Activated CD8-positive, alpha-beta memory T cell treated with anti-CD3 and anti-CD28 coated beads, Interleukin-2, amount 10 ng/mL, durations not matched to agents 7 days and 5 days (primary cell): ENCODE data around the gene PTPRG. TPM values are rescaled to one million over a fixed set of nuclear protein-coding genes. Genes with fewer than 3 reads are reported as not detected.

Experiments
- ATAC-seq: fragments of 150-1000 bp; cut with Tn5 transposase; one replicate; pipeline ENCODE4 v1.10.0; 2021; ENCODE audit warnings: moderate library complexity
- CTCF ChIA-PET: fragments of 350-600 bp; sonication (Branson Sonifier 250); formaldehyde crosslinking; loops from one replicate; lab custom pipeline; 2021; ENCODE audit warnings: antibody characterized with exemption; lab: Charles Lee
- DNase-seq: peaks from one replicate; pipeline ENCODE4 v3.0.0-alpha.2; 2020
- H3K27ac Mint-ChIP-seq: one replicate; pipeline ENCODE4 v1.8.0; 2021; ENCODE audit warnings: mild to moderate bottlenecking, mixed read lengths
- H3K27me3 Mint-ChIP-seq: one replicate; pipeline ENCODE4 v1.8.0; 2021; ENCODE audit warnings: mixed read lengths
- H3K36me3 Mint-ChIP-seq: one replicate; pipeline ENCODE4 v1.8.0; 2021; ENCODE audit warnings: mild to moderate bottlenecking, mixed read lengths
- H3K4me1 Mint-ChIP-seq: one replicate; pipeline ENCODE4 v1.8.0; 2021; ENCODE audit warnings: mixed read lengths
- H3K4me3 Mint-ChIP-seq: one replicate; pipeline ENCODE4 v1.8.0; 2021; ENCODE audit warnings: mild to moderate bottlenecking, moderate library complexity, mixed read lengths
- H3K9me3 Mint-ChIP-seq: one replicate; pipeline ENCODE4 v1.8.0; 2022; ENCODE audit warnings: low read depth, mixed read lengths
- total RNA-seq, 2 experiments: library from RNA; stranded (reverse); gene quantifications; one replicate each; pipeline ENCODE4 v1.2.3, GENCODE V29; 2021

The PTPRG gene
- total RNA-seq, 2 experiments from 2014 or later: 0.21 TPM; not detected in 1

GRCh38 chr3:62145086-62145757 lies 583.9 kb downstream of the PTPRG start:
- CTCF ChIA-PET: no interaction called here
- Mint-ChIP-seq H3K27me3 (no peaks in the 10 kb centered on the region), H3K4me3 (no peak overlapping the region), H3K36me3 (no peaks in the 10 kb centered on the region), H3K4me1 (no peaks in the 10 kb centered on the region), H3K27ac (no peak overlapping the region), H3K9me3 (no peaks in the 10 kb centered on the region)
- ATAC-seq (no peak), DNase-seq (no peak)

- Mint-ChIP-seq H3K36me3 (no peaks in the 10 kb centered on the region), H3K27ac (no peak overlapping the region), H3K4me1 (no peaks in the 10 kb centered on the region), H3K4me3 (no peak overlapping the region), H3K9me3 (no peaks in the 10 kb centered on the region), H3K27me3 (no peaks in the 10 kb centered on the region)
- ATAC-seq: no peak
- CTCF ChIA-PET: no interaction called here
- DNase-seq: no peak
These were observed 588.2 kb downstream of the PTPRG start for GRCh38 chr3:62149539-62149938.

GRCh38 chr3:62149962-62150361 lies 588.6 kb downstream of the PTPRG start:
- CTCF ChIA-PET: interaction anchor here (1.3 kb wide), 1 partner anchor 39 kb away, joined by 4 read pairs; no protein-coding TSS in a partner anchor
- Mint-ChIP-seq H3K27ac (no peak overlapping the region), H3K4me3 (no peak overlapping the region), H3K4me1 (no peaks in the 10 kb centered on the region), H3K36me3 (no peaks in the 10 kb centered on the region), H3K27me3 (no peaks in the 10 kb centered on the region), H3K9me3 (no peaks in the 10 kb centered on the region)
- DNase-seq: no peak
- ATAC-seq: no peak

DNA sequence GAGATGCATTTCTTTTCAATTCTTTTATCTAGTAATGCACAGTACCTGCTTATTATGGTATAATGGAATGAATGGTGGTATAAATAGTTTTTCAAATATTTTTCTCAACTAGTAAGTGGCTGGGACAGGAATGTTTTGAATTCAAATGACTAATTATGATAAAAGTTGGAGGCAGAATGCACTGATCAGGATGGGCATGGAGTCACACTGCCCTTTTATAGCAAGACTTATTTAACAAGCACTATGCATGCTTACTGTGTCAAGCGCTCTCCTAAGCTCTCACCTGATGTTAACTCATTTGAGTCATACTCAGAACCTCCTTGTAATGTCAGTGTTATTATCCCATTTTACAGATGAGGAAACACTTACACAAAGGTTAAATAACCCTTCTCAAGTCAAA lies 590.2 kb downstream of the PTPRG start:
- DNase-seq (no peak), ATAC-seq (no peak)
- no peaks in the 10 kb centered on the region for H3K36me3 Mint-ChIP-seq
- no peak overlapping the region for H3K27ac Mint-ChIP-seq
- H3K27me3 Mint-ChIP-seq: no peaks in the 10 kb centered on the region
- no peak overlapping the region for H3K4me3 Mint-ChIP-seq
- CTCF ChIA-PET: no interaction called here
- no peaks in the 10 kb centered on the region for H3K4me1 Mint-ChIP-seq
- H3K9me3 Mint-ChIP-seq: no peaks in the 10 kb centered on the region

DNA sequence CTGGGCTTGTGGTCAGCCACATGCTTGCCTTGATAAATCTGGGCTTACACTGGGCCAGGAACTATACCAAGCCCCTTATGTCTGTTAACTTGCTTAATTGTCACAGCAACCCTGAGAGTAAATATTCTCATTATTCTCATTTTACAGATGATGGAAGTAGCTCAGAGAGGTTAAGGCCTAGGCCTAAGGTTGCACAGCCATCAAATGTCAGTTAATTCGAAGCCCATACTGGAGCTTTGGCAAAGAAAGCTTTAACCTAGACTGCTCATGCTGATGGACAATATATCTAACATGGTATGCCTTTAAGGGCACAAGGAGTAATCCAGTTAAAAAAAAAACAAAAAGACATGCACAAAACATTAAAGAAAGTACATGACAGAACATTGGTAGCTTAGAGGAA lies 591.9 kb downstream of the PTPRG start:
- Mint-ChIP-seq H3K36me3 (no peaks in the 10 kb centered on the region), H3K27me3 (no peaks in the 10 kb centered on the region), H3K4me1 (no peaks in the 10 kb centered on the region), H3K9me3 (no peaks in the 10 kb centered on the region), H3K27ac (no peak overlapping the region), H3K4me3 (no peak overlapping the region)
- ATAC-seq (no peak), DNase-seq (no peak)
- CTCF ChIA-PET: no interaction called here

DNA sequence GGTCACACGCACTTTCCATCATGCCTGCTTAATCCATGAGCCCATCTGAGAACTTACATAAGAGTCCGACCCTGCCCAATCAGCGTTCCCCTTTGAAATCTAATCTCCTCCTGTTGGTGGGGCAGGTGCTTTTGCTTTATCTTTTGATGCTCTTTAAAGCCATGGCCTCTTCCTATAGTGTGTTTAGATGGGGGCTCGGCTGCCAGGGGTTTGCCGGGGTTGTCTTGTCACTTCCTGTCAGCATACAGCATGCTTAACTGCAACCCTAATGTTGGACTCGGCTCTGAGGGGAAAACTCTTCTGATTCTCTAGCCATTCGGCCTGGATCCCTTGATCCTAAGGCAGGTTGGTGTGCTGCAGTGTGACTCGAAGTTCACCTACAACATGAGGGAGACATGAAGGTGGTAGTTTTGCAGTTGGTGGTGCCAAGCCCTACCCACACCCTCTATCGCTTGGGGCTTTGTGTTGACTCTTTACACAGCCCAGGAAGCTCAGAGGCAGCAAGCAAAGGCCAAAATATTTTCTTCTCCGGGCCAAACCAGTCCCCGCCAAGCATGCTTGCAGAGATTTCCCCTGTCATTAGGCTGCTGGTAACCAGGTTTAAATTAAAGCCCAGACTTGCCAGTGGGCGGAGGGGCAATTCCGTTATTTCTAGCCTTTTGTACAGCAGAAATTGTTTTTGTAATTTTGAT lies 593.2 kb downstream of the PTPRG start:
- no peak for DNase-seq
- H3K4me3 Mint-ChIP-seq: no peak overlapping the region
- H3K36me3 Mint-ChIP-seq: no peaks in the 10 kb centered on the region
- CTCF ChIA-PET: no interaction called here
- no peaks in the 10 kb centered on the region for H3K4me1 Mint-ChIP-seq
- no peak overlapping the region for H3K27ac Mint-ChIP-seq
- H3K27me3 Mint-ChIP-seq: no peaks in the 10 kb centered on the region
- no peaks in the 10 kb centered on the region for H3K9me3 Mint-ChIP-seq
- ATAC-seq: no peak

DNA sequence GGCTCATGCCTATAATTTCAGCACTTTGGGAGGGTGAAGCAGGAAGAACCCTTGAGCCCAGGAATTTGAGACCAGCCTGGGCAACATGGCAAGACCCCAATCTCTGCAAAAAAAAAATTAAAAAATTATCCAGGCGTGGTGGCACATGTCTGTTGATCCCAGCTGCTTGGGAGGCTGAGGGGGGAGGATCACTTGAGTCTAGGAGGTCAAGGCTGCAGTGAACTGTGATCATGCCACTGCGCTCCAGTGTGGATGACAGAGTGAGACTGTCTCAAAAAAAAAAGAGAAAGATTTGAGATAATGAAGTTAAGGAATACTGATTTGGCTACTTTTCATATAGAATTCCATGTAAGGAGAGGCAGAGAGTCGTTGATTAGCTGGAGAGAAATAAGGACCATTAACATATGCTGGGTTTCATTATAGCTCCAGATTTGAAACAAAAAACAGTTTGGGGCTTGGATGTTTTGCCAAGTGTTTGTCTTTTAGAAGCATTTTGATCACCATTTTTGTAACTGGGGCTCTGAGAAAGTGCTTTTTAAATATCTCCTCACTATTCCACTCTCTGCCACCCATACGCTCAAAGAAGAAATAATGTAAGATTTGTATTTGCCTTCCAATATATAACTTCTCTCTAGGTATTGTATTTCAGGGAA lies 597.8 kb downstream of the PTPRG start:
- CTCF ChIA-PET: no interaction called here
- Mint-ChIP-seq H3K4me1 (no peaks in the 10 kb centered on the region), H3K9me3 (peaks cover 3% of the 10 kb centered on the region), H3K27me3 (no peaks in the 10 kb centered on the region), H3K36me3 (no peaks in the 10 kb centered on the region), H3K4me3 (no peak overlapping the region), H3K27ac (no peak overlapping the region)
- ATAC-seq (no peak), DNase-seq (no peak)

DNA sequence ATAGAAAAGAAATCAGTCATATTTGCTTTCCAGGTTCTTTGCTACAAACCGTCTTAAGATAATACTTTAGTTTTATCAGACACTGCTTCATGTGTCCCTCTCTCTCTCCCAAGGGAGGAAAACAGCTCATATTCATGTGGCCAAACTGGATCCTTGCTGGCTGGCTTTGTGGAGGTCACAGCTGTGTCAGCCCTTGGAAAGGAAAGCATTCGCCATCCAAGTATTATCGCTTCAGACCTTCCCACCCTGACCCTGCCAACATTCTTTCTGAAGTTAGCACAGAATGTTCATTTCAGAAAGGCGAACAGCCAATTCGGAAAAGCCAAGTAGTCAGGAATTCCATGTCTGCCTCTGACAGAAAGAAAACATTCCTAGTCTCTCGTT lies 598.3 kb downstream of the PTPRG start:
- H3K27me3 Mint-ChIP-seq: no peaks in the 10 kb centered on the region
- DNase-seq (no peak), ATAC-seq (no peak)
- no peaks in the 10 kb centered on the region for H3K36me3 Mint-ChIP-seq
- no peaks in the 10 kb centered on the region for H3K4me1 Mint-ChIP-seq
- CTCF ChIA-PET: no interaction called here
- H3K4me3 Mint-ChIP-seq: no peak overlapping the region
- H3K9me3 Mint-ChIP-seq: peaks cover 3% of the 10 kb centered on the region
- H3K27ac Mint-ChIP-seq: no peak overlapping the region

DNA sequence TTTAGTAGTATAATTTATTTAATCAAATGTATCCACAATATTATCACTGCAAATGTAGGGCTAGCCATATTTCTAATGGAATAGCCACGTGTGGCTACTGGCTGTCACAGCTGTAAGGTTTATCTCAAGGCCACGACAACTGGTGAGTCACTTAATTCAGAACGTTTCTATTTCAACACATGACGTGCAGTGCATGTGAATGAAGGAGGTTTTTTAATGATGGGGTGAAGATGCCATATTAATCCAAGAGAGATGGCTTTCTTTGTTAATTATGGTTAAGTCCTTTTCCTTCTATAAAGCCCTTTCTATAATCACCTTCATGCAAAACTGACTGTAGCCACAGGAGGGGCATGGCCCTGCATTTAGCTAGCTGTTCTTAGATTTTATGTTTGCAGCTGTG lies 600.0 kb downstream of the PTPRG start:
- Mint-ChIP-seq H3K27me3 (no peaks in the 10 kb centered on the region), H3K27ac (no peak overlapping the region), H3K4me1 (no peaks in the 10 kb centered on the region), H3K36me3 (no peaks in the 10 kb centered on the region), H3K4me3 (no peak overlapping the region), H3K9me3 (peaks cover 3% of the 10 kb centered on the region)
- no peak for ATAC-seq
- no peak for DNase-seq
- CTCF ChIA-PET: no interaction called here

- H3K4me3 Mint-ChIP-seq: no peak overlapping the region
- CTCF ChIA-PET: no interaction called here
- no peaks in the 10 kb centered on the region for H3K36me3 Mint-ChIP-seq
These were observed 602.8 kb downstream of the PTPRG start for GRCh38 chr3:62164196-62164595.

DNA sequence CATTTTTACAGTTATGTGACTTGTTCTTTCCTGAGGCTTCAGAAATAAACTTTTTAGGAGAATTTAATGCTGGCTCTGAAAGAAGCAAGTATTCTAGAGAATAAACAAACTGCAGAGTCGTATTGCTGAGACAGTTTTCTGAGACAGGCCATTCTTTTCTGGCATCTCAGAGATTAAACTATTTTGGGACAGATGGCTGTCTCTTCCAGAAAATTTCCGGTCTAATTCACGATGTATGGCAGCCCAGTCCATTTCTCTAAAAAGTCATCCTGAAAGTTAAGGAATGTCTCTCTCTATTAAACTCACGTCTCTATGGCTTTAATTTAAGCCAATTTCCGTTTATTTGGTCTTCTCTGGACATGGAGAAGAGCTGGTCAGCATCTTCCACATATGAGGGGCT lies 603.4 kb downstream of the PTPRG start:
- DNase-seq (no peak), ATAC-seq (no peak)
- CTCF ChIA-PET: no interaction called here
- H3K27ac Mint-ChIP-seq: no peak overlapping the region
- H3K4me1 Mint-ChIP-seq: peaks cover 4% of the 10 kb centered on the region
- no peaks in the 10 kb centered on the region for H3K36me3 Mint-ChIP-seq
- peaks cover 3% of the 10 kb centered on the region for H3K9me3 Mint-ChIP-seq
- H3K27me3 Mint-ChIP-seq: no peaks in the 10 kb centered on the region
- H3K4me3 Mint-ChIP-seq: no peak overlapping the region

More at GRCh38 chr3:62164196-62164595, 602.8 kb downstream of the PTPRG start:
- Mint-ChIP-seq H3K27ac (no peak overlapping the region), H3K4me1 (no peaks in the 10 kb centered on the region), H3K27me3 (no peaks in the 10 kb centered on the region), H3K9me3 (peaks cover 3% of the 10 kb centered on the region)
- DNase-seq: no peak
- ATAC-seq: no peak

DNA sequence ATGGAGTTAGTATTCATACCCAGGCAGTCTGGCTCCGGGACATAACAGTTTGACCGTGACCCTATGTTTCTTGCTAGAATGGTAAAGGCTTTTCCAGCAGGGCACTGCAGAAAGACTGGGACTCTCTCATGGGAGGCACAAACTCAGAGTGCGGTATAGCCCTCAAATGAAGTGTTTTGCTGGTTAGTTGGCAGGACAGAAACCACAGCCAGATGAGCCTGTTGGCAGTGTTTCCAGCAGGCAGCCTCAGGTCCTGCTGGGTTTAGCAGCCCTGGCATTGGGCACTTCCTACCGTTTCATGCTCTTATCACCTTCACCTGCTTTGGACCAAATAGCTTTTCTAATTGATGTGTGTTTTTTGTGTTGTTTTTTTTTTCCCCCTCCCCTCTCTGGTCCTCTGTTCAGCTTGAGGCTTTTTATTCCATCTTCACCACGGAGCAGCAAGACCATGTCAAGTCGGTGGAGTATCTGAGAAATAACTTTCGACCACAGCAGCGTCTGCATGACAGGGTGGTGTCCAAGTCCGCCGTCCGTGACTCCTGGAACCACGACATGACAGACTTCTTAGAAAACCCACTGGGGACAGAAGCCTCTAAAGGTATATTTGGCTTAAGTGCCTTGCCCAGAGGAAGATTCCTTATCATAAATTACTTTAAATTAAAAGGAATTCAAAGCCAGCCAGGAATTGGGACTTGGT lies 606.3 kb downstream of the PTPRG start:
- Mint-ChIP-seq H3K4me1 (peaks cover 8% of the 10 kb centered on the region), H3K9me3 (peaks cover 2% of the 10 kb centered on the region), H3K27ac (no peak overlapping the region), H3K36me3 (no peaks in the 10 kb centered on the region), H3K27me3 (no peaks in the 10 kb centered on the region), H3K4me3 (no peak overlapping the region)
- ATAC-seq (no peak), DNase-seq (no peak)
- CTCF ChIA-PET: no interaction called here

- H3K9me3 Mint-ChIP-seq: peaks cover 2% of the 10 kb centered on the region
- DNase-seq: no peak
- CTCF ChIA-PET: no interaction called here
- H3K36me3 Mint-ChIP-seq: no peaks in the 10 kb centered on the region
- H3K4me3 Mint-ChIP-seq: no peak overlapping the region
- H3K27me3 Mint-ChIP-seq: no peaks in the 10 kb centered on the region
- peaks cover 8% of the 10 kb centered on the region for H3K4me1 Mint-ChIP-seq
- ATAC-seq: no peak
- H3K27ac Mint-ChIP-seq: no peak overlapping the region
These were observed 607.0 kb downstream of the PTPRG start for GRCh38 chr3:62168356-62168755.
